Measurements from ENCODE around the gene KRT77.
"Not testable (repeated sequence)": the region's sequence is repeated elsewhere in the genome, so short reads cannot be mapped to it uniquely, and the experiment has no call there.

KRT77 gene

GRCh38 chr12:52673713-52674432, 29.5 kb downstream of the KRT77 start:
- no peak for DNase-seq

GRCh38 chr12:52673217-52673616, 30.1 kb downstream of the KRT77 start:
- DNase-seq = no peak

GRCh38 chr12:52672321-52672933, 30.9 kb downstream of the KRT77 start:
- no peak for DNase-seq

GRCh38 chr12:52670961-52671360, 32.4 kb downstream of the KRT77 start:
- DNase-seq = no peak

GRCh38 chr12:52670506-52670905, 32.8 kb downstream of the KRT77 start:
- DNase-seq = no peak

- DNase-seq = not testable (repeated sequence)
These were observed 33.4 kb downstream of the KRT77 start for GRCh38 chr12:52669941-52670340.

GRCh38 chr12:52669426-52669825, 33.9 kb downstream of the KRT77 start:
- DNase-seq = no peak

GRCh38 chr12:52667931-52668330, 35.4 kb downstream of the KRT77 start:
- DNase-seq = no peak

GRCh38 chr12:52667509-52667908, 35.8 kb downstream of the KRT77 start:
- no peak for DNase-seq

GRCh38 chr12:52666471-52666870, 36.9 kb downstream of the KRT77 start:
- no peak for DNase-seq

GRCh38 chr12:52663420-52663819, 39.9 kb downstream of the KRT77 start:
- no peak for DNase-seq

- DNase-seq = no peak
These were observed 40.5 kb downstream of the KRT77 start for GRCh38 chr12:52662918-52663229.

GRCh38 chr12:52662093-52662917, 41.0 kb downstream of the KRT77 start:
- no peak for DNase-seq

GRCh38 chr12:52661668-52662067, 41.7 kb downstream of the KRT77 start:
- no peak for DNase-seq

- no peak for DNase-seq
These were observed 42.3 kb downstream of the KRT77 start for GRCh38 chr12:52660934-52661499.

- DNase-seq = no peak
These were observed 43.4 kb downstream of the KRT77 start for GRCh38 chr12:52659951-52660350.

GRCh38 chr12:52659395-52659794, 43.9 kb downstream of the KRT77 start:
- DNase-seq = no peak

- DNase-seq = no peak
These were observed 45.1 kb downstream of the KRT77 start for GRCh38 chr12:52658196-52658595.

- no peak for DNase-seq
These were observed 45.9 kb downstream of the KRT77 start for GRCh38 chr12:52657250-52657902.

GRCh38 chr12:52656616-52657015, 46.7 kb downstream of the KRT77 start:
- no peak for DNase-seq

GRCh38 chr12:52655720-52656124, 47.6 kb downstream of the KRT77 start:
- no peak for DNase-seq

- no peak for DNase-seq
These were observed 48.1 kb downstream of the KRT77 start for GRCh38 chr12:52655251-52655650.

GRCh38 chr12:52651726-52652261, 51.5 kb downstream of the KRT77 start, which contains the start of gene KRT2:
KRT2 (minus strand) TSS chr12:52652211; CDS start chr12:52652142, 69 bp downstream.
- DNase-seq = no peak
